HCT116 (cell line): Measurements from ENCODE around the gene C16orf74. TPM values are rescaled to one million over a fixed set of nuclear protein-coding genes. Genes with fewer than 3 reads are reported as not detected.

Experiments
- ATAC-seq: fragments of 200-7000 bp; cut with Tn5 transposase; 2 replicates; pipeline ENCODE4 v1.9.1; 2020; ENCODE audit warnings: mild to moderate bottlenecking, moderate library complexity
- BruUV-seq: library from RNA; stranded (reverse); fragments of 400-500 nt; replicated peaks from 2 replicates; lab custom pipeline; 2021; lab: Mats Ljungman, UMichigan
- CTCF ChIA-PET: fragments of 300-600 bp; sonication (Branson Sonifier 250); formaldehyde crosslinking; loops from one replicate; lab custom pipeline; 2021; ENCODE audit warnings: antibody characterized with exemption; lab: Charles Lee
- POLR2A ChIA-PET: fragments of 300-600, 350-600 bp; sonication (Branson Sonifier 250); formaldehyde crosslinking; loops from one replicate; lab custom pipeline; 2021; ENCODE audit warnings: antibody characterized with exemption; lab: Charles Lee
- RAD21 ChIA-PET, 2 experiments: fragments of 300-600 bp; sonication (Branson Sonifier 250); formaldehyde crosslinking; loops; one replicate each; lab custom pipeline; 2023; ENCODE audit warnings: low total read pairs in 2 of 2; ENCODE audit not compliant: uncharacterized antibody in 2 of 2, unreplicated experiment in 2 of 2, low non-redundant PET in 1 of 2; lab: Charles Lee
- DNase-seq: peaks from one replicate; pipeline ENCODE4 v3.0.0-alpha.2; 2010; ENCODE audit warnings: low read depth, low spot score
- H2AFZ ChIP-seq: fragments of 200-600 bp; shearing (Covaris generic), sonication (generic); 2 replicates; pipeline ENCODE4 v1.6.1; 2017; ENCODE audit warnings: low read depth, mixed run types, mixed read lengths, antibody characterized with exemption, low read length; ENCODE audit not compliant: poor library complexity, severe bottlenecking
- H3K27ac ChIP-seq: 2 replicates; pipeline ENCODE4 v1.5.1; 2012; ENCODE audit warnings: low read depth, low read length
- H3K27me3 ChIP-seq: fragments of 200-600 bp; sonication (generic); 2 replicates; pipeline ENCODE4 v1.6.1; 2016; ENCODE audit warnings: mixed run types, low read length, mixed read lengths; ENCODE audit not compliant: insufficient read depth
- H3K36me3 ChIP-seq, 2 experiments: fragments of 200-500 bp in 1 of 2; fragments of 200-600 bp in 1 of 2; sonication (Bioruptor generic) in 1 of 2; sonication (generic) in 1 of 2; 2 replicates each; pipeline versions ENCODE4 v1.5.1 to v1.6.1; 2014 to 2016; ENCODE audit warnings: low read length in 2 of 2, inconsistent platforms in 1 of 2, mixed read lengths in 1 of 2, mixed run types in 1 of 2; ENCODE audit not compliant: insufficient read depth in 2 of 2, control insufficient read depth in 1 of 2
- H3K4me1 ChIP-seq, 2 experiments: fragments of 200-600 bp in 1 of 2; sonication (generic) in 1 of 2; 2 replicates each; pipeline versions ENCODE4 v1.5.1 to v1.6.1; 2012 to 2017; ENCODE audit warnings: low read length in 2 of 2, inconsistent platforms in 1 of 2, mild to moderate bottlenecking in 1 of 2, mixed read lengths in 1 of 2, mixed run types in 1 of 2, moderate library complexity in 1 of 2; ENCODE audit not compliant: insufficient read depth in 2 of 2, control insufficient read depth in 1 of 2
- H3K4me2 ChIP-seq: fragments of 200-600 bp; sonication (generic); 2 replicates; pipeline ENCODE4 v1.6.1; 2017; ENCODE audit warnings: mixed run types, low read length, mixed read lengths
- H3K4me3 ChIP-seq, 2 experiments: fragments of 200-600 bp in 1 of 2; sonication (generic) in 1 of 2; replicated peaks in 1 of 2; 2 replicates each; pipeline ENCODE4 v1.5.1; 2011 to 2016; ENCODE audit warnings: low read length in 2 of 2, control low read depth in 1 of 2, low read depth in 1 of 2, mild to moderate bottlenecking in 1 of 2, mixed read lengths in 1 of 2, mixed run types in 1 of 2
- H3K79me2 ChIP-seq: fragments of 200-600 bp; sonication (generic); 2 replicates; pipeline ENCODE4 v1.6.1; 2017; ENCODE audit warnings: mild to moderate bottlenecking, mixed run types, low read length, moderate library complexity, mixed read lengths; ENCODE audit not compliant: insufficient read depth
- H3K9ac ChIP-seq: fragments of 200-600 bp; sonication (generic); 2 replicates; pipeline ENCODE4 v1.6.1; 2016; ENCODE audit warnings: low read length, mixed read lengths
- H3K9me2 ChIP-seq: fragments of 200-600 bp; sonication (generic), shearing (Covaris generic); 2 replicates; pipeline ENCODE4 v1.6.1; 2017; ENCODE audit warnings: mixed run types, mild to moderate bottlenecking, moderate library complexity; ENCODE audit not compliant: insufficient read depth
- H3K9me3 ChIP-seq, 2 experiments: fragments of 200-500 bp in 1 of 2; fragments of 200-600 bp in 1 of 2; sonication (Bioruptor generic) in 1 of 2; sonication (generic) in 1 of 2; 2 replicates each; pipeline ENCODE4 v1.6.1; 2014 to 2017; ENCODE audit warnings: low read length in 2 of 2, mixed read lengths in 2 of 2, inconsistent platforms in 1 of 2, low read depth in 1 of 2, mild to moderate bottlenecking in 1 of 2, mixed run types in 1 of 2, moderate library complexity in 1 of 2; ENCODE audit not compliant: control insufficient read depth in 1 of 2, insufficient read depth in 1 of 2
- H4K20me1 ChIP-seq: fragments of 200-600 bp; sonication (generic), shearing (Covaris generic); 2 replicates; pipeline ENCODE4 v1.6.1; 2017; ENCODE audit warnings: mixed run types, mild to moderate bottlenecking, moderate library complexity; ENCODE audit not compliant: insufficient read depth
- CBX3 ChIP-seq: IDR thresholded peaks from 2 replicates; pipeline ENCODE4 v1.6.1; 2012; ENCODE audit warnings: low read depth
- CEBPB ChIP-seq: IDR thresholded peaks from 2 replicates; pipeline ENCODE4 v1.6.1; 2012; ENCODE audit warnings: low read depth
- ELF1 ChIP-seq: IDR thresholded peaks from 2 replicates; pipeline ENCODE4 v1.6.1; 2012; ENCODE audit warnings: low read depth, borderline replicate concordance
- EZH2phosphoT487 ChIP-seq: fragments of 200-600 bp; IDR thresholded peaks from 2 replicates; pipeline ENCODE4 v1.6.1; 2018; ENCODE audit warnings: antibody characterized with exemption, borderline replicate concordance
- JUND ChIP-seq: IDR thresholded peaks from 2 replicates; pipeline ENCODE4 v1.6.1; 2012
- POLR2A ChIP-seq: IDR thresholded peaks from 2 replicates; pipeline ENCODE4 v1.7.0; 2011; ENCODE audit warnings: borderline replicate concordance; ENCODE audit not compliant: insufficient read depth, insufficient read length; ENCODE audit errors: extremely low read depth
- POLR2AphosphoS5 ChIP-seq: IDR thresholded peaks from 2 replicates; pipeline ENCODE4 v1.6.1; 2011; ENCODE audit warnings: mild to moderate bottlenecking, low read depth, low read length, moderate library complexity
- SIN3A ChIP-seq: IDR thresholded peaks from 2 replicates; pipeline ENCODE4 v1.6.1; 2012; ENCODE audit warnings: low read depth
- SP1 ChIP-seq: IDR thresholded peaks from 2 replicates; pipeline ENCODE4 v1.6.1; 2012; ENCODE audit warnings: low read depth
- SRF ChIP-seq: IDR thresholded peaks from 2 replicates; pipeline ENCODE4 v1.6.1; 2012; ENCODE audit warnings: low read depth
- TCF7L2 ChIP-seq: IDR thresholded peaks from 2 replicates; pipeline ENCODE4 v1.7.0; 2011; ENCODE audit warnings: borderline replicate concordance, inconsistent platforms; ENCODE audit not compliant: insufficient read depth, insufficient read length; ENCODE audit errors: extremely low read depth
- YY1 ChIP-seq: IDR thresholded peaks from 2 replicates; pipeline ENCODE4 v1.6.1; 2011; ENCODE audit warnings: low read length, low read depth, moderate library complexity, mild to moderate bottlenecking; ENCODE audit not compliant: insufficient replicate concordance; ENCODE audit errors: extremely low read depth
- ZFX ChIP-seq: fragments of 450-650 bp; IDR thresholded peaks from 2 replicates; pipeline ENCODE4 v1.6.1; 2017
- ZNF274 ChIP-seq: fragments of 200-500 bp; sonication (Bioruptor generic); IDR thresholded peaks from 2 replicates; pipeline ENCODE4 v1.6.1; 2014; ENCODE audit warnings: mild to moderate bottlenecking, low read depth, low read length, inconsistent platforms
- intact Hi-C: fragments of 100-400 bp; cut with micrococcal nuclease; formaldehyde crosslinking; loops from 2 replicates; pipeline ENCODE4 v1.10.0; 2022
- total RNA-seq: library from RNA; stranded (reverse); gene quantifications from one replicate; pipeline ENCODE4 v1.2.1, GENCODE V29; 2021; ENCODE audit not compliant: unreplicated experiment
- TF ChIP-seq, protein P1 (sequence below): IDR thresholded peaks from 2 replicates; pipeline ENCODE4 v1.6.1; 2012; ENCODE audit warnings: low read depth
- TF ChIP-seq, protein P2 (sequence below): IDR thresholded peaks from 2 replicates; pipeline ENCODE4 v1.6.1; 2012
- TF ChIP-seq, protein P3 (sequence below): IDR thresholded peaks from 2 replicates; pipeline ENCODE4 v1.6.1; 2011; ENCODE audit warnings: mild to moderate bottlenecking, low read length, moderate library complexity; ENCODE audit not compliant: insufficient replicate concordance; ENCODE audit errors: extremely low read depth
- TF ChIP-seq, protein P4 (sequence below): IDR thresholded peaks from 2 replicates; pipeline ENCODE4 v1.6.1; 2012
- TF ChIP-seq, protein P5 (sequence below), 3 experiments: fragments of 200-600 bp in 1 of 3; sonication (generic) in 1 of 3; IDR thresholded peaks in 2 of 3; conservative IDR thresholded peaks in 1 of 3; 2 replicates each; pipeline ENCODE4 v1.5.1; 2012 to 2017; ENCODE audit warnings: low read depth in 2 of 3, low read length in 2 of 3, antibody characterized with exemption in 1 of 3, borderline replicate concordance in 1 of 3, control low read depth in 1 of 3, mild to moderate bottlenecking in 1 of 3, mixed read lengths in 1 of 3, mixed run types in 1 of 3, moderate library complexity in 1 of 3; ENCODE audit not compliant: insufficient read depth in 1 of 3

C16orf74 gene
- total RNA-seq, 1 experiment from 2014 or later = 30.0 TPM

DNA sequence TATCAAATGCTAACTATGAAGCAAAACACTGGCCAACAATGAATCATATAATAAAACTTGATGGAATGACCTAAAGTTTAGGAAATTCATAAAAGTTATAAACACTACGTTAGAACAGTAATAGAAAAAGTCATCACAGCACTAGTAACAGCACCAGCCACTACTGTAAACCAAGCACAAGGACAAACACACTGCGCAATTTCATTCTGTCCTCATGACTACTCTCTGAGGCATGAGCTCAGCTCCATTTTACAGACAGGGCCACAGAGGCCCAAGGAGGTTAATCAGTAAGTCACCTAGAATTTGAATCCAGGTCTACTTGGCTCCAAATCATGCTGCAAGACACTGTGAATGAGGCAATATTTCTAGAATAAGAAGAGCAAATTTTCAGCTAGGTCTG, 35.0 kb upstream of the C16orf74 start:
- CTCF ChIA-PET = no interaction called here

More for the DNA sequence above, 35.0 kb upstream of the C16orf74 start:
- DNase-seq = no peak
- Histone ChIP-seq H3K27ac (no peak overlapping the region), H3K36me3 (peaks cover 21 to 48% of the 10 kb centered on the region in 2 experiments), H2AFZ (no peak overlapping the region), H3K4me3 (no peak overlapping the region), H3K27me3 (no peaks in the 10 kb centered on the region), H3K4me2 (no peak overlapping the region), H3K9ac (no peak overlapping the region), H3K9me3 (no peaks in the 10 kb centered on the region), H3K4me1 (no peaks in the 10 kb centered on the region), H3K79me2 (peaks cover 92% of the 10 kb centered on the region), H3K9me2 (no peaks in the 10 kb centered on the region), H4K20me1 (no peaks in the 10 kb centered on the region; the same call in 1 of the 2 replicates)
- ATAC-seq = no peak
- intact Hi-C loops = no loop called here
- POLR2A ChIA-PET = no interaction called here
- no TSS peak for BruUV-seq
- RAD21 ChIA-PET = interaction anchor here in 1 of 2 experiments (0.6 kb wide), 1 partner anchor 111 kb away, joined by 3 read pairs; no protein-coding TSS in a partner anchor
- TF ChIP-seq JUND (no peak), POLR2A (no peak), SRF (no peak), SIN3A (no peak), SP1 (no peak), TCF7L2 (no peak), ZNF274 (no peak), POLR2AphosphoS5 (no peak), YY1 (no peak), ELF1 (no peak), ZFX (no peak), EZH2phosphoT487 (no peak), CEBPB (no peak), CBX3 (no peak)
- TF ChIP-seq, protein P1, sequence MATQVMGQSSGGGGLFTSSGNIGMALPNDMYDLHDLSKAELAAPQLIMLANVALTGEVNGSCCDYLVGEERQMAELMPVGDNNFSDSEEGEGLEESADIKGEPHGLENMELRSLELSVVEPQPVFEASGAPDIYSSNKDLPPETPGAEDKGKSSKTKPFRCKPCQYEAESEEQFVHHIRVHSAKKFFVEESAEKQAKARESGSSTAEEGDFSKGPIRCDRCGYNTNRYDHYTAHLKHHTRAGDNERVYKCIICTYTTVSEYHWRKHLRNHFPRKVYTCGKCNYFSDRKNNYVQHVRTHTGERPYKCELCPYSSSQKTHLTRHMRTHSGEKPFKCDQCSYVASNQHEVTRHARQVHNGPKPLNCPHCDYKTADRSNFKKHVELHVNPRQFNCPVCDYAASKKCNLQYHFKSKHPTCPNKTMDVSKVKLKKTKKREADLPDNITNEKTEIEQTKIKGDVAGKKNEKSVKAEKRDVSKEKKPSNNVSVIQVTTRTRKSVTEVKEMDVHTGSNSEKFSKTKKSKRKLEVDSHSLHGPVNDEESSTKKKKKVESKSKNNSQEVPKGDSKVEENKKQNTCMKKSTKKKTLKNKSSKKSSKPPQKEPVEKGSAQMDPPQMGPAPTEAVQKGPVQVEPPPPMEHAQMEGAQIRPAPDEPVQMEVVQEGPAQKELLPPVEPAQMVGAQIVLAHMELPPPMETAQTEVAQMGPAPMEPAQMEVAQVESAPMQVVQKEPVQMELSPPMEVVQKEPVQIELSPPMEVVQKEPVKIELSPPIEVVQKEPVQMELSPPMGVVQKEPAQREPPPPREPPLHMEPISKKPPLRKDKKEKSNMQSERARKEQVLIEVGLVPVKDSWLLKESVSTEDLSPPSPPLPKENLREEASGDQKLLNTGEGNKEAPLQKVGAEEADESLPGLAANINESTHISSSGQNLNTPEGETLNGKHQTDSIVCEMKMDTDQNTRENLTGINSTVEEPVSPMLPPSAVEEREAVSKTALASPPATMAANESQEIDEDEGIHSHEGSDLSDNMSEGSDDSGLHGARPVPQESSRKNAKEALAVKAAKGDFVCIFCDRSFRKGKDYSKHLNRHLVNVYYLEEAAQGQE = no peak
- TF ChIP-seq, protein P2, sequence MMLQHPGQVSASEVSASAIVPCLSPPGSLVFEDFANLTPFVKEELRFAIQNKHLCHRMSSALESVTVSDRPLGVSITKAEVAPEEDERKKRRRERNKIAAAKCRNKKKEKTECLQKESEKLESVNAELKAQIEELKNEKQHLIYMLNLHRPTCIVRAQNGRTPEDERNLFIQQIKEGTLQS = no peak
- TF ChIP-seq, protein P3, sequence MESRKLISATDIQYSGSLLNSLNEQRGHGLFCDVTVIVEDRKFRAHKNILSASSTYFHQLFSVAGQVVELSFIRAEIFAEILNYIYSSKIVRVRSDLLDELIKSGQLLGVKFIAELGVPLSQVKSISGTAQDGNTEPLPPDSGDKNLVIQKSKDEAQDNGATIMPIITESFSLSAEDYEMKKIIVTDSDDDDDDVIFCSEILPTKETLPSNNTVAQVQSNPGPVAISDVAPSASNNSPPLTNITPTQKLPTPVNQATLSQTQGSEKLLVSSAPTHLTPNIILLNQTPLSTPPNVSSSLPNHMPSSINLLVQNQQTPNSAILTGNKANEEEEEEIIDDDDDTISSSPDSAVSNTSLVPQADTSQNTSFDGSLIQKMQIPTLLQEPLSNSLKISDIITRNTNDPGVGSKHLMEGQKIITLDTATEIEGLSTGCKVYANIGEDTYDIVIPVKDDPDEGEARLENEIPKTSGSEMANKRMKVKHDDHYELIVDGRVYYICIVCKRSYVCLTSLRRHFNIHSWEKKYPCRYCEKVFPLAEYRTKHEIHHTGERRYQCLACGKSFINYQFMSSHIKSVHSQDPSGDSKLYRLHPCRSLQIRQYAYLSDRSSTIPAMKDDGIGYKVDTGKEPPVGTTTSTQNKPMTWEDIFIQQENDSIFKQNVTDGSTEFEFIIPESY = no peak
- TF ChIP-seq, protein P4, sequence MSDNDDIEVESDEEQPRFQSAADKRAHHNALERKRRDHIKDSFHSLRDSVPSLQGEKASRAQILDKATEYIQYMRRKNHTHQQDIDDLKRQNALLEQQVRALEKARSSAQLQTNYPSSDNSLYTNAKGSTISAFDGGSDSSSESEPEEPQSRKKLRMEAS = no peak
- TF ChIP-seq, protein P5, sequence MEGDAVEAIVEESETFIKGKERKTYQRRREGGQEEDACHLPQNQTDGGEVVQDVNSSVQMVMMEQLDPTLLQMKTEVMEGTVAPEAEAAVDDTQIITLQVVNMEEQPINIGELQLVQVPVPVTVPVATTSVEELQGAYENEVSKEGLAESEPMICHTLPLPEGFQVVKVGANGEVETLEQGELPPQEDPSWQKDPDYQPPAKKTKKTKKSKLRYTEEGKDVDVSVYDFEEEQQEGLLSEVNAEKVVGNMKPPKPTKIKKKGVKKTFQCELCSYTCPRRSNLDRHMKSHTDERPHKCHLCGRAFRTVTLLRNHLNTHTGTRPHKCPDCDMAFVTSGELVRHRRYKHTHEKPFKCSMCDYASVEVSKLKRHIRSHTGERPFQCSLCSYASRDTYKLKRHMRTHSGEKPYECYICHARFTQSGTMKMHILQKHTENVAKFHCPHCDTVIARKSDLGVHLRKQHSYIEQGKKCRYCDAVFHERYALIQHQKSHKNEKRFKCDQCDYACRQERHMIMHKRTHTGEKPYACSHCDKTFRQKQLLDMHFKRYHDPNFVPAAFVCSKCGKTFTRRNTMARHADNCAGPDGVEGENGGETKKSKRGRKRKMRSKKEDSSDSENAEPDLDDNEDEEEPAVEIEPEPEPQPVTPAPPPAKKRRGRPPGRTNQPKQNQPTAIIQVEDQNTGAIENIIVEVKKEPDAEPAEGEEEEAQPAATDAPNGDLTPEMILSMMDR (IDR thresholded peaks at IDR 0.05 in 2 of 3, conservative IDR thresholded peaks at IDR 0.05 in 1 of 3; ENCODE audit: borderline replicate concordance in 1 of 3, insufficient read depth in 1 of 3, low read depth in 2 of 3, low read length in 2 of 3) = no peak
